NCI-H2227 treated with DMSO at 0.1 percent for 48 hours (cell line): ENCODE data around the gene BORCS6.
"Not testable (repeated sequence)": the region's sequence is repeated elsewhere in the genome, so short reads cannot be mapped to it uniquely, and the experiment has no call there.

Source experiments
- DNase-seq: peaks from one replicate; lab custom pipeline; 2025; lab: John Stamatoyannopoulos, UW

BORCS6 gene

GRCh38 chr17:8189711-8190477, at the start of gene BORCS6:
Gene BORCS6, minus strand, starts transcription at chr17:8190180. Its CDS starts 40 bp downstream, at chr17:8190140.
- peak; percentile 90 for DNase-seq

- no peak for DNase-seq
Measured at GRCh38 chr17:8237886-8238285, 47.9 kb upstream of the BORCS6 start.

- DNase-seq, result no peak
Measured at GRCh38 chr17:8237175-8237574, 47.2 kb upstream of the BORCS6 start.

- DNase-seq, result no peak
Measured at GRCh38 chr17:8235676-8236075, 45.7 kb upstream of the BORCS6 start.

GRCh38 chr17:8234361-8235270, 44.6 kb upstream of the BORCS6 start:
- DNase-seq, result no peak

- DNase-seq, result no peak
Measured at GRCh38 chr17:8231701-8232100, 41.7 kb upstream of the BORCS6 start.

GRCh38 chr17:8227238-8227581, 37.2 kb upstream of the BORCS6 start:
- DNase-seq, result no peak

- DNase-seq, result peak; percentile 93
Measured at GRCh38 chr17:8226536-8227237, 36.7 kb upstream of the BORCS6 start.

GRCh38 chr17:8225813-8226535, 36.0 kb upstream of the BORCS6 start:
- peak; percentile 77 for DNase-seq

- no peak for DNase-seq
Measured at GRCh38 chr17:8224891-8225812, 35.2 kb upstream of the BORCS6 start.

GRCh38 chr17:8223356-8224126, 33.6 kb upstream of the BORCS6 start:
- DNase-seq, result no peak

- DNase-seq, result peak; percentile 79
Measured at GRCh38 chr17:8222630-8223355, 32.8 kb upstream of the BORCS6 start.

- DNase-seq, result no peak
Measured at GRCh38 chr17:8222380-8222629, 32.3 kb upstream of the BORCS6 start.

GRCh38 chr17:8221663-8222379, 31.8 kb upstream of the BORCS6 start:
- peak; percentile 80 for DNase-seq

GRCh38 chr17:8220783-8221662, 31.0 kb upstream of the BORCS6 start:
- DNase-seq, result peak; percentile 83

GRCh38 chr17:8214000-8214399, 24.0 kb upstream of the BORCS6 start:
- not testable (repeated sequence) for DNase-seq

- DNase-seq, result no peak
Measured at GRCh38 chr17:8212312-8213180, 22.6 kb upstream of the BORCS6 start.
